H1 (cell line): ENCODE data around the gene HMGXB3. TPM values are rescaled to one million over a fixed set of nuclear protein-coding genes. Genes with fewer than 3 reads are reported as not detected.

Source experiments
- CTCF ChIA-PET: fragments of 300-600 bp; sonication (Branson Sonifier 250); formaldehyde crosslinking; loops from one replicate; lab custom pipeline; 2021; ENCODE audit not compliant: partially characterized antibody; lab: Charles Lee
- POLR2A ChIA-PET: fragments of 300-600 bp; sonication (Branson Sonifier 250); formaldehyde crosslinking; loops from one replicate; lab custom pipeline; 2021; ENCODE audit warnings: inconsistent platforms; ENCODE audit not compliant: partially characterized antibody; lab: Charles Lee
- DNase-seq, 2 experiments: peaks; one replicate each; pipeline versions ENCODE4 v3.0.0 to v3.0.0-alpha.2; 2010 to 2022; ENCODE audit warnings: low spot score in 2 of 2, low read depth in 1 of 2, mixed read lengths in 1 of 2
- FAIRE-seq: peaks from 2 replicates; lab custom pipeline; 2011; peaks lifted over from hg19 to GRCh38; lab: Jason Lieb, UNC
- H2AFZ ChIP-seq: 2 replicates; pipeline ENCODE4 v1.8.1; 2012; ENCODE audit warnings: low read length, inconsistent platforms
- H2AK5ac ChIP-seq: 2 replicates; pipeline ENCODE4 v1.6.1; 2013; ENCODE audit warnings: low read depth, low read length
- H2BK120ac ChIP-seq: replicated peaks from 2 replicates; pipeline ENCODE3; 2013; ENCODE audit warnings: low read depth, low read length, inconsistent platforms
- H2BK12ac ChIP-seq: 2 replicates; pipeline ENCODE4 v1.6.1; 2013; ENCODE audit warnings: low read depth, low read length
- H2BK15ac ChIP-seq: 2 replicates; pipeline ENCODE4 v1.6.1; 2013; ENCODE audit warnings: low read length
- H2BK20ac ChIP-seq: 2 replicates; pipeline ENCODE4 v1.6.1; 2013; ENCODE audit warnings: low read length
- H2BK5ac ChIP-seq: 2 replicates; pipeline ENCODE4 v1.6.1; 2013; ENCODE audit warnings: low read depth, low read length
- H3K14ac ChIP-seq: 2 replicates; pipeline ENCODE4 v1.6.1; 2013; ENCODE audit warnings: inconsistent platforms; ENCODE audit not compliant: insufficient read length
- H3K18ac ChIP-seq: 2 replicates; pipeline ENCODE4 v1.6.1; 2013; ENCODE audit warnings: low read length; ENCODE audit errors: extremely low read depth
- H3K23ac ChIP-seq: 2 replicates; pipeline ENCODE4 v1.6.1; 2013; ENCODE audit warnings: inconsistent platforms; ENCODE audit not compliant: insufficient read length
- H3K23me2 ChIP-seq: 2 replicates; pipeline ENCODE4 v1.6.1; 2013; ENCODE audit warnings: low read depth, low read length
- H3K27ac ChIP-seq: 2 replicates; pipeline ENCODE4 v1.6.1; 2011; ENCODE audit warnings: low read depth, low read length, inconsistent platforms
- H3K27me3 ChIP-seq, 4 experiments: replicated peaks in 1 of 4; 1 replicate in 1 of 4; 2 replicates in 3 of 4; pipeline versions ENCODE4 v1.6.1 to v1.8.1; 2011 to 2013; ENCODE audit warnings: low read length in 3 of 4, mild to moderate bottlenecking in 3 of 4, inconsistent platforms in 2 of 4, mixed read lengths in 2 of 4, moderate library complexity in 1 of 4; ENCODE audit not compliant: control insufficient read depth in 3 of 4, insufficient read depth in 3 of 4; ENCODE audit errors: extremely low read depth in 1 of 4
- H3K36me3 ChIP-seq, 4 experiments: 2 replicates each; pipeline versions ENCODE4 v1.6.1 to v1.8.1; 2011 to 2013; ENCODE audit warnings: mild to moderate bottlenecking in 4 of 4, low read length in 3 of 4, moderate library complexity in 2 of 4, control low read depth in 1 of 4, inconsistent platforms in 1 of 4; ENCODE audit not compliant: insufficient read depth in 4 of 4, control insufficient read depth in 2 of 4
- H3K4ac ChIP-seq: replicated peaks from 2 replicates; pipeline ENCODE3; 2013; ENCODE audit warnings: low read length, low read depth, mixed read lengths, inconsistent platforms; ENCODE audit not compliant: insufficient read length
- H3K4me1 ChIP-seq, 4 experiments: replicated peaks in 1 of 4; 1 replicate in 1 of 4; 2 replicates in 3 of 4; pipeline versions ENCODE4 v1.6.1 to v1.8.1; 2011 to 2013; ENCODE audit warnings: low read length in 3 of 4, inconsistent platforms in 2 of 4, mixed read lengths in 1 of 4; ENCODE audit not compliant: insufficient read depth in 4 of 4, control insufficient read depth in 3 of 4
- H3K4me2 ChIP-seq, 2 experiments: 2 replicates each; pipeline versions ENCODE4 v1.6.1 to v1.8.1; 2011 to 2013; ENCODE audit warnings: low read depth in 2 of 2, low read length in 2 of 2, control low read depth in 1 of 2, inconsistent platforms in 1 of 2, mild to moderate bottlenecking in 1 of 2; ENCODE audit not compliant: insufficient read depth in 1 of 2
- H3K4me3 ChIP-seq, 4 experiments: fragments of 200-600, 300-600 bp in 1 of 4; sonication (generic), shearing (Covaris generic), sonication (Bioruptor Twin) in 1 of 4; 2 replicates each; pipeline versions ENCODE4 v1.5.1 to v1.8.1; 2011 to 2016; ENCODE audit warnings: low read length in 4 of 4, low read depth in 3 of 4, control low read depth in 2 of 4, inconsistent platforms in 2 of 4, mild to moderate bottlenecking in 2 of 4, mixed read lengths in 1 of 4, moderate library complexity in 1 of 4; ENCODE audit not compliant: insufficient read depth in 2 of 4; ENCODE audit errors: extremely low read depth in 1 of 4
- H3K56ac ChIP-seq: replicated peaks from 2 replicates; pipeline ENCODE3; 2013; ENCODE audit warnings: low read depth, mild to moderate bottlenecking, mixed read lengths, low read length, inconsistent platforms; ENCODE audit not compliant: insufficient read length
- H3K79me1 ChIP-seq: 2 replicates; pipeline ENCODE4 v1.6.1; 2013; ENCODE audit warnings: low read depth, low read length, control low read depth
- H3K79me2 ChIP-seq, 2 experiments: 2 replicates each; pipeline versions ENCODE4 v1.6.1 to v1.8.1; 2012 to 2013; ENCODE audit warnings: low read length in 2 of 2, mild to moderate bottlenecking in 2 of 2, inconsistent platforms in 1 of 2; ENCODE audit not compliant: insufficient read depth in 2 of 2, control insufficient read depth in 1 of 2
- H3K9ac ChIP-seq, 4 experiments: replicated peaks in 1 of 4; 1 replicate in 1 of 4; 2 replicates in 3 of 4; pipeline versions ENCODE4 v1.6.1 to v1.8.1; 2011 to 2013; ENCODE audit warnings: low read depth in 3 of 4, low read length in 3 of 4, control low read depth in 2 of 4, mild to moderate bottlenecking in 2 of 4, moderate library complexity in 2 of 4, inconsistent platforms in 1 of 4; ENCODE audit errors: extremely low read depth in 1 of 4
- H3K9me3 ChIP-seq, 2 experiments: 2 replicates each; pipeline versions ENCODE4 v1.6.1 to v1.8.1; 2012 to 2013; ENCODE audit warnings: mild to moderate bottlenecking in 2 of 2, moderate library complexity in 2 of 2, control low read depth in 1 of 2, inconsistent platforms in 1 of 2, low read depth in 1 of 2, low read length in 1 of 2, mixed read lengths in 1 of 2; ENCODE audit not compliant: insufficient read depth in 2 of 2
- H4K20me1 ChIP-seq, 2 experiments: replicated peaks in 1 of 2; 2 replicates each; pipeline versions ENCODE3 to v1.8.1; 2011 to 2013; ENCODE audit warnings: inconsistent platforms in 2 of 2, low read length in 2 of 2, mild to moderate bottlenecking in 1 of 2; ENCODE audit not compliant: insufficient read depth in 2 of 2, control insufficient read depth in 1 of 2
- H4K5ac ChIP-seq: 2 replicates; pipeline ENCODE4 v1.6.1; 2013; ENCODE audit warnings: low read length, low read depth, mixed read lengths, inconsistent platforms; ENCODE audit not compliant: insufficient read length
- H4K8ac ChIP-seq: 2 replicates; pipeline ENCODE4 v1.8.0; 2013; ENCODE audit warnings: mild to moderate bottlenecking, moderate library complexity, low read length, inconsistent platforms; ENCODE audit not compliant: insufficient read depth; ENCODE audit errors: extremely low read depth
- H4K91ac ChIP-seq: replicated peaks from 2 replicates; pipeline ENCODE3; 2013; ENCODE audit warnings: low read length, mixed read lengths, inconsistent platforms; ENCODE audit not compliant: insufficient read length
- BRCA1 ChIP-seq: IDR thresholded peaks from 2 replicates; pipeline ENCODE4 v1.6.1; 2012; ENCODE audit warnings: low read depth, low read length, improper control_type of control experiment
- GABPA ChIP-seq: IDR thresholded peaks from 2 replicates; pipeline ENCODE4 v1.6.1; 2011; ENCODE audit warnings: mild to moderate bottlenecking, low read length, moderate library complexity, borderline replicate concordance; ENCODE audit not compliant: insufficient read depth
- JUN ChIP-seq: IDR thresholded peaks from 2 replicates; pipeline ENCODE4 v1.6.1; 2011; ENCODE audit warnings: low read depth, mild to moderate bottlenecking, improper control_type of control experiment, low read length
- KDM5A ChIP-seq: fragments of 200-600 bp; IDR thresholded peaks from 2 replicates; pipeline ENCODE4 v1.7.1; 2012; ENCODE audit warnings: mild to moderate bottlenecking, low read length, inconsistent platforms, mixed read lengths
- SIN3A ChIP-seq, 2 experiments: IDR thresholded peaks in 1 of 2; conservative IDR thresholded peaks in 1 of 2; 2 replicates each; pipeline ENCODE4 v1.6.1; 2011 to 2012; ENCODE audit warnings: low read length in 2 of 2, improper control_type of control experiment in 1 of 2, low read depth in 1 of 2, mild to moderate bottlenecking in 1 of 2
- SUZ12 ChIP-seq: fragments of 200-600 bp; sonication (generic); IDR thresholded peaks from 2 replicates; pipeline ENCODE4 v1.6.1; 2012; ENCODE audit warnings: mild to moderate bottlenecking, inconsistent platforms, low read length, moderate library complexity, mixed read lengths
- WGBS, 2 experiments: shearing (Covaris generic) in 1 of 2; methylation state at CpG; one replicate each; pipeline versions ENCODE4 v1.1.6 to v1.1.7; 2013 to 2015; ENCODE audit warnings: low lambda C conversion rate in 2 of 2, mixed read lengths in 2 of 2, inconsistent platforms in 1 of 2, low coverage in 1 of 2, missing lambda C conversion rate in 1 of 2; ENCODE audit not compliant: insufficient replicate concordance in 2 of 2, insufficient coverage in 1 of 2, insufficient read length in 1 of 2; ENCODE audit errors: extremely low coverage in 1 of 2, missing lambda C conversion rate in 1 of 2; 5-methylcytosine and 5-hydroxymethylcytosine counted together
- polyA plus RNA-seq, 7 experiments: library from polyadenylated mRNA; depleted of rRNA in 3 of 7; stranded (reverse) in 5 of 7; unstranded in 2 of 7; fragments of >200 nt in 5 of 7; fragments of 200-250 nt in 2 of 7; gene quantifications; 1 replicate in 5 of 7; 2 replicates in 1 of 7; 4 replicates in 1 of 7; pipeline versions ENCODE4 v1.2.1 to v1.2.3, GENCODE V29; 2011 to 2013; ENCODE audit warnings: missing spikeins in 2 of 7, mixed read lengths in 2 of 7
- total RNA-seq: library from RNA; stranded (reverse); fragmentation: NEBNext Ultra II Directional; extraction: Animal tissue kit (Norgen Biotek cat#: 25700); gene quantifications from 2 replicates; pipeline ENCODE4 v1.2.1, GENCODE V29; 2021

HMGXB3 gene
- total and polyA plus RNA-seq, 2 of the 8 experiments (the other 6 are each of a cell fraction or from before 2014, with no cell fraction given) = 26.8 to 28.0 TPM

DNA sequence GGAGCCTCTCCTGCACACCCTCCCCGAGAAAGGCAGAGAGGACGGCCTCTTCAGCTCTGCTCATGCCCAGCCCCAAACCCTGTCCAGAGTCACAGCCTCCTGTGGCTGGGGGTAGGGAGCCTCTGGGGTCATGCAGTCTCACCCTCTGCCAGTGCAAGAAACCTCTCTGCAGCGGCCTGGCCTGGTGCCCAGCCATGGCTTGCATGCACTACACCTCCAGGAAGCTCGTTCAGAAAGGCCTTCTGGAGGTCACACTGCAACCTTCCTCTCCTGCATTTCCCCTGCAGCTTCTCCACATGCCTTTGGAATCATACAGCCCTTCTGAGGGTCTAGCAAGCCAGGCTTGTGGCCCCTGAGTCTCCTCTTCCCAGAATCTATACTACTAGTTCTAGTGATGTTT, 67.9 kb downstream of the HMGXB3 start:
- Histone ChIP-seq H3K27me3 (no peaks in the 10 kb centered on the region; a peak in 1 of 7 replicates), H4K20me1 (no peaks in the 10 kb centered on the region), H3K79me1 (no peaks in the 10 kb centered on the region), H3K23ac (no peak overlapping the region), H3K23me2 (no peaks in the 10 kb centered on the region), H2AFZ (no peak overlapping the region), H3K79me2 (no peaks in the 10 kb centered on the region), H3K36me3 (no peaks in the 10 kb centered on the region), H2BK15ac (no peak overlapping the region), H3K4me1 (peaks cover 0 to 18% (median 4%) of the 10 kb centered on the region in 4 experiments; a peak in 5 of 7 replicates), H3K9ac (no peak overlapping the region), H2BK120ac (no peak overlapping the region), H4K8ac (no peak overlapping the region), H3K18ac (no peak overlapping the region; the same call in 1 of the 2 replicates), H3K4me2 (no peak overlapping the region), H3K56ac (no peak overlapping the region), H2BK5ac (no peak overlapping the region), H4K91ac (no peak overlapping the region), H4K5ac (no peak overlapping the region), H3K14ac (no peak overlapping the region), H2AK5ac (no peak overlapping the region), H2BK12ac (no peak overlapping the region), H3K27ac (no peak overlapping the region), H2BK20ac (no peak overlapping the region), H3K4me3 (no peak overlapping the region), H3K4ac (no peak overlapping the region), H3K9me3 (no peaks in the 10 kb centered on the region)
- WGBS, 2 experiments = 91% methylated on average over 4 of the region's 4 CpGs; no CpG with 5 or more reads in 1 of the 2 experiments
- CTCF ChIA-PET = interaction anchor here (0.6 to 1.6 kb wide), 10 partner anchors 34 to 189 kb away, joined by 3 to 9 read pairs (median 3); no protein-coding TSS in a partner anchor
- no peak for TF ChIP-seq BRCA1
- no peak for TF ChIP-seq SIN3A (conservative IDR thresholded peaks at IDR 0.05 in 1 of 2, IDR thresholded peaks at IDR 0.05 in 1 of 2; ENCODE audit: low read depth in 1 of 2, low read length in 2 of 2)
- TF ChIP-seq KDM5A = no peak
- TF ChIP-seq JUN = no peak
- no peak for TF ChIP-seq SUZ12
- no peak for TF ChIP-seq GABPA
- no peak for FAIRE-seq
- POLR2A ChIA-PET = interaction anchor here (1.4 kb wide), 1 partner anchor 11 kb away, joined by 6 read pairs; no protein-coding TSS in a partner anchor
- no peak for DNase-seq
